Measurements from ENCODE around the gene KRTAP10-8. TPM values are rescaled to one million over a fixed set of nuclear protein-coding genes. Genes with fewer than 3 reads are reported as not detected.

The KRTAP10-8 gene
- total and polyA plus RNA-seq, 2 donors (not counting 1 experiment from before 2014, with no cell fraction given): not detected

GRCh38 chr21:44650973-44651675 is 39.2 kb downstream of the KRTAP10-8 start:
- DNase-seq (ENCODE audit: low read depth in 2 of 2): no peak
- no peaks in the 10 kb centered on the region for H3K9me3 ChIP-seq (ENCODE audit: control insufficient read depth, insufficient read depth, low read depth, low read length)
- H3K4me2 ChIP-seq (ENCODE audit: extremely low read depth, insufficient read depth, low read length): no peak overlapping the region
- H3K79me2 ChIP-seq (ENCODE audit: control insufficient read depth, insufficient read depth, low read length): no peaks in the 10 kb centered on the region
- H3K4me1 ChIP-seq (ENCODE audit: control insufficient read depth, extremely low read depth, insufficient read depth, low read length): no peaks in the 10 kb centered on the region
- no peak overlapping the region for H2AFZ ChIP-seq (ENCODE audit: low read length)
- H3K9ac ChIP-seq (ENCODE audit: insufficient read depth, low read length): no peak overlapping the region
- H4K20me1 ChIP-seq (ENCODE audit: control insufficient read depth, extremely low read depth, insufficient read depth, low read length): no peaks in the 10 kb centered on the region
- no peaks in the 10 kb centered on the region for H3K27me3 ChIP-seq (ENCODE audit: control insufficient read depth, insufficient read depth, low read length)
- H3K27ac ChIP-seq (ENCODE audit: insufficient read depth, low read length): no peak overlapping the region
- H3K36me3 ChIP-seq (ENCODE audit: control insufficient read depth, insufficient read depth, low read length): no peaks in the 10 kb centered on the region
- TF ChIP-seq CTCF (conservative IDR thresholded peaks at IDR 0.05 in 1 of 2, IDR thresholded peaks at IDR 0.05 in 1 of 2; ENCODE audit: low read depth in 1 of 2, low read length in 2 of 2): no peak
- no peak for TF ChIP-seq EZH2 (IDR thresholded peaks at IDR 0.05; ENCODE audit: low read length, missing control alignments)
- no peak overlapping the region for H3K4me3 ChIP-seq (replicated peaks in 1 of 4; ENCODE audit: control extremely low read depth in 1 of 4, insufficient read depth in 1 of 4, low read depth in 3 of 4, low read length in 4 of 4)

DNA sequence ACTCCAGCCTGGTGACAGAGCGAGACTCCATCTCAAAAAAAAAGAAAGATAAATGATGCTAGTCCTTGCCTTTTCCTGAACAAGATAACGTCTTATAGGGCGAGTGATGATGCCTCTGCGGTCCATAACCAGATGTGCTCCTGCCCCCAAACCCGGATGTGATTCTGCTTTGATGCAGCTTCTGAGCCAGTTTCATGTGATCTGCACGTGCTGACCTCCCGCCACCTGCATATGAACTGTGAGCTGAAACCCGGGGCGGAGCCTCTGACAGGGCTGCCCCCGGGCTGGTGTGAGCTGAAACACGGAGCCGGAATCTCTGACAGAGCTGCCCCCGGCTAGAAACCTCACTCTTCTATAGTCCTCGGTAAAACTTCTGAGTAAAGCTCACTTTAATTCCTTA is 41.2 kb downstream of the KRTAP10-8 start:
- no peaks in the 10 kb centered on the region for H3K36me3 ChIP-seq (ENCODE audit: control insufficient read depth, insufficient read depth, low read length)
- TF ChIP-seq EZH2 (IDR thresholded peaks at IDR 0.05; ENCODE audit: low read length, missing control alignments) (no peak), CTCF (conservative IDR thresholded peaks at IDR 0.05 in 1 of 2, IDR thresholded peaks at IDR 0.05 in 1 of 2; ENCODE audit: low read depth in 1 of 2, low read length in 2 of 2) (no peak)
- DNase-seq (ENCODE audit: low read depth in 2 of 2): no peak
- no peak overlapping the region for H3K4me3 ChIP-seq (replicated peaks in 1 of 4; ENCODE audit: control extremely low read depth in 1 of 4, insufficient read depth in 1 of 4, low read depth in 3 of 4, low read length in 4 of 4)
- H3K4me2 ChIP-seq (ENCODE audit: extremely low read depth, insufficient read depth, low read length): no peak overlapping the region
- no peaks in the 10 kb centered on the region for H4K20me1 ChIP-seq (ENCODE audit: control insufficient read depth, extremely low read depth, insufficient read depth, low read length)
- no peak overlapping the region for H3K27ac ChIP-seq (ENCODE audit: insufficient read depth, low read length)
- no peaks in the 10 kb centered on the region for H3K27me3 ChIP-seq (ENCODE audit: control insufficient read depth, insufficient read depth, low read length)
- no peaks in the 10 kb centered on the region for H3K9me3 ChIP-seq (ENCODE audit: control insufficient read depth, insufficient read depth, low read depth, low read length)
- H3K9ac ChIP-seq (ENCODE audit: insufficient read depth, low read length): no peak overlapping the region
- H3K4me1 ChIP-seq (ENCODE audit: control insufficient read depth, extremely low read depth, insufficient read depth, low read length): no peaks in the 10 kb centered on the region
- H2AFZ ChIP-seq (ENCODE audit: low read length): no peak overlapping the region
- H3K79me2 ChIP-seq (ENCODE audit: control insufficient read depth, insufficient read depth, low read length): no peaks in the 10 kb centered on the region

DNA sequence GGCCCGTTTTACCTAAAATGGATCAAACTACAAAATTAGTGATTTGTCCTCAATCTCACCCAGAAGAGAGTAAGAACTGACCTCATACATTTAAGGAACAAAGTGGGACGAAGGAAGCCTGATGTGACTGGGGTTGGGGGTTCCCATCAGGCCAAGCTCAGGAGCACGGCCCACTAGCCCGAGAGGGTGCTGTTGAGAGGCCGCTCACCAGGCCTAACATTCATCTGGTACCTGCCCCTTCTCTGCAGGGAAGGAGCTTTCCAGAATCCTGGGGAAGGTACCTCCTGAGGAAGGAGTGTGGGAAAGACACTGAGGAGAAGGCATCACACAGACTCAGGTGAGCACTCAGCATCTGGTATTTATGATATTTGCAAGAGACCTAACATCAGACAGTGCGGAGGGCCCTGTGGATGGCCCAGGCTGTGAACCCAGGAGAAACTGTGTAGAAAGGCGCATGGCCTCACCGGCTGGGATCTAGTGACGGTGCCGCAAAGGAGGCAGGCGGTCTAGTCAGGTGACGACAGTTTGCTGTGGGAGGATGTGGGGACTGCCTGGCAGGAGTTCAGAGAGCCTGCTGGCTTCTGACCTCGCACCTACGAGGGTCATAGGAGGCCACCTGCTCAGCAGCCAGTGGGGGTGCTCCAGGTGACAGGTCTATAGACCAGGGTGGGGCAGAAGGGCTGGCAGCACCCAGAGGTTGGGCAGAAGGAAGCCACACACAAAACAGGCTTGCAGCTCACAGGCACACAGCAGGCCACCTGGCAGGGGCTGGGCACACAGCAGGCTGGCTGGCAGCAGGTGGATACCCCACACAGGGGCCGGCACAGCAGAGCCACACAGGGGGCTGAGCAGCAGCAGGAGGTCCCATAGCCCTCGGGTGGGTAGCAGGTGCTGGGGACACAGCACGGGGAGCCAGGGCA is 42.0 kb downstream of the KRTAP10-8 start:
- Histone ChIP-seq H3K4me2 (ENCODE audit: extremely low read depth, insufficient read depth, low read length) (no peak overlapping the region), H2AFZ (ENCODE audit: low read length) (no peak overlapping the region), H3K9me3 (ENCODE audit: control insufficient read depth, insufficient read depth, low read depth, low read length) (no peaks in the 10 kb centered on the region), H3K27me3 (ENCODE audit: control insufficient read depth, insufficient read depth, low read length) (no peaks in the 10 kb centered on the region), H3K4me3 (replicated peaks in 1 of 4; ENCODE audit: control extremely low read depth in 1 of 4, insufficient read depth in 1 of 4, low read depth in 3 of 4, low read length in 4 of 4) (no peak overlapping the region), H4K20me1 (ENCODE audit: control insufficient read depth, extremely low read depth, insufficient read depth, low read length) (no peaks in the 10 kb centered on the region), H3K9ac (ENCODE audit: insufficient read depth, low read length) (no peak overlapping the region), H3K27ac (ENCODE audit: insufficient read depth, low read length) (no peak overlapping the region), H3K4me1 (ENCODE audit: control insufficient read depth, extremely low read depth, insufficient read depth, low read length) (no peaks in the 10 kb centered on the region), H3K79me2 (ENCODE audit: control insufficient read depth, insufficient read depth, low read length) (no peaks in the 10 kb centered on the region), H3K36me3 (ENCODE audit: control insufficient read depth, insufficient read depth, low read length) (no peaks in the 10 kb centered on the region)
- DNase-seq (ENCODE audit: low read depth in 2 of 2): no peak
- TF ChIP-seq EZH2 (IDR thresholded peaks at IDR 0.05; ENCODE audit: low read length, missing control alignments) (no peak), CTCF (conservative IDR thresholded peaks at IDR 0.05 in 1 of 2, IDR thresholded peaks at IDR 0.05 in 1 of 2; ENCODE audit: low read depth in 1 of 2, low read length in 2 of 2) (no peak)
